Transverse colon (tissue), 3 donors: Measurements from ENCODE around the gene ARHGAP42.

Experiments
- CTCF ChIP-seq, 5 experiments: fragments of 200-600 bp in 3 of 5; fragments of 450-650 bp in 2 of 5; sonication (generic) in 3 of 5; IDR thresholded peaks; 1 replicate in 2 of 5; 2 replicates in 3 of 5; pipeline ENCODE4 v1.5.1; 2016 to 2017; ENCODE audit warnings: antibody characterized with exemption in 5 of 5, inconsistent platforms in 3 of 5, mild to moderate bottlenecking in 2 of 5, moderate library complexity in 1 of 5
- POLR2A ChIP-seq: fragments of 450-650 bp; IDR thresholded peaks from one replicate; pipeline ENCODE4 v1.6.1; 2016; ENCODE audit warnings: antibody characterized with exemption, mild to moderate bottlenecking, moderate library complexity

DNA sequence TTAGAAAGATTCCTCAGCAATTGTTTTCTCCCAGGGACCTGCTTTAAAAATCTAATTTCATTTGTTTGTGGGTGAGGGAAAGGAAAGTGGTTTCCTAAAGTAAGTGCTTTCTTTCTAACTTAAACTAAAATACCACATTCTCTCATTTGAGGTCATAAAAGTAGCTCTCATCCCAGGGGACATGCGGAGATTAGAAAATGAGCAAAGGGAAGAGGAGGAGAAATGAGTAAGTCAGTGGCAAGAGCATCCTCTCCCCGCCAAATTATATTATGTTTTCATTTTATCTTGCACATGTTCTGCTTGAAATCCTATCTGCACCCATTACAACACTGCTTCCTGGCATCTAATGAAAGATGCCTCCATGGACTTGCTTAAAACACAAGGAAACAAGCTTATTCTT lies 191.4 kb downstream of the ARHGAP42 start:
- TF ChIP-seq POLR2A = no peak
- no peak for TF ChIP-seq CTCF (IDR thresholded peaks at IDR 0.05)
